Measurements from ENCODE around the gene HMBS.

DNA sequence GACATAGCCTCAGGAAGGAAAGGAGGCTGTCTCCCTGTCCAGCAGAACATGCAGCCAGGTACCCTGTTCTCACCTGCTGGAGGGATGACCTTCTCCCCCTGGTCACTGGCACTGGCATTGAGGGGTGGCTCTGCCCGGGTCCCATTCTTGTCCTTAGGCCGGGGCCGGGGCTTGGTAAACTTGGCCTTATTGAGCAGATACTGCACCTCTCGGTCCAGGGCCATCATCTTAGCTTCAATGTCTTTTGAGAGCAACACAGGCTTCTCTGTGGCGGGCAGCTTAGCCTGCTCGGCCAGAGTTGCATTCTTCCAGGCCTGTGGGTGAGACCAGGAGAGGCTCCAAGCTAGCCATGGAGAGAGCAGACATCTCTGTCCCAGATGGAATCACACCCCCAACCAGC is 38.2 kb upstream of the HMBS start:
- TF ChIP-seq POLR2A (IDR thresholded peaks at IDR 0.05): no peak
- TF ChIP-seq, protein P1, sequence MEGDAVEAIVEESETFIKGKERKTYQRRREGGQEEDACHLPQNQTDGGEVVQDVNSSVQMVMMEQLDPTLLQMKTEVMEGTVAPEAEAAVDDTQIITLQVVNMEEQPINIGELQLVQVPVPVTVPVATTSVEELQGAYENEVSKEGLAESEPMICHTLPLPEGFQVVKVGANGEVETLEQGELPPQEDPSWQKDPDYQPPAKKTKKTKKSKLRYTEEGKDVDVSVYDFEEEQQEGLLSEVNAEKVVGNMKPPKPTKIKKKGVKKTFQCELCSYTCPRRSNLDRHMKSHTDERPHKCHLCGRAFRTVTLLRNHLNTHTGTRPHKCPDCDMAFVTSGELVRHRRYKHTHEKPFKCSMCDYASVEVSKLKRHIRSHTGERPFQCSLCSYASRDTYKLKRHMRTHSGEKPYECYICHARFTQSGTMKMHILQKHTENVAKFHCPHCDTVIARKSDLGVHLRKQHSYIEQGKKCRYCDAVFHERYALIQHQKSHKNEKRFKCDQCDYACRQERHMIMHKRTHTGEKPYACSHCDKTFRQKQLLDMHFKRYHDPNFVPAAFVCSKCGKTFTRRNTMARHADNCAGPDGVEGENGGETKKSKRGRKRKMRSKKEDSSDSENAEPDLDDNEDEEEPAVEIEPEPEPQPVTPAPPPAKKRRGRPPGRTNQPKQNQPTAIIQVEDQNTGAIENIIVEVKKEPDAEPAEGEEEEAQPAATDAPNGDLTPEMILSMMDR (IDR thresholded peaks at IDR 0.05): no peak
- TF ChIP-seq POLR2AphosphoS5 (IDR thresholded peaks at IDR 0.05): no peak
